NOMO-1 treated with dmso at 0.1 percent for 144 hours (cell line): ENCODE data around the gene IFNAR1.
"Not testable (repeated sequence)": the region's sequence is repeated elsewhere in the genome, so short reads cannot be mapped to it uniquely, and the experiment has no call there.

Experiments
- DNase-seq: peaks from one replicate; lab custom pipeline; 2025; ENCODE audit not compliant: unreplicated experiment; lab: John Stamatoyannopoulos, UW

Gene IFNAR1

GRCh38 chr21:33305938-33306337 lies 18.8 kb upstream of the IFNAR1 start:
- no peak for DNase-seq

GRCh38 chr21:33308586-33309490 lies 15.9 kb upstream of the IFNAR1 start:
- DNase-seq, result peak; percentile 34

- DNase-seq, result no peak
These were observed 15.0 kb upstream of the IFNAR1 start for GRCh38 chr21:33309778-33310177.

- no peak for DNase-seq
These were observed 12.6 kb upstream of the IFNAR1 start for GRCh38 chr21:33312121-33312520.

- DNase-seq, result no peak
These were observed 11.6 kb upstream of the IFNAR1 start for GRCh38 chr21:33313183-33313582.

- no peak for DNase-seq
These were observed 11.2 kb upstream of the IFNAR1 start for GRCh38 chr21:33313611-33314010.

GRCh38 chr21:33314111-33314510 lies 10.7 kb upstream of the IFNAR1 start:
- DNase-seq, result no peak

GRCh38 chr21:33315946-33316710 lies 8.6 kb upstream of the IFNAR1 start:
- DNase-seq, result no peak

- DNase-seq, result no peak
These were observed 7.6 kb upstream of the IFNAR1 start for GRCh38 chr21:33317145-33317544.

- no peak for DNase-seq
These were observed 6.8 kb upstream of the IFNAR1 start for GRCh38 chr21:33317786-33318486.

GRCh38 chr21:33321005-33321404 lies 3.8 kb upstream of the IFNAR1 start:
- not testable (repeated sequence) for DNase-seq

GRCh38 chr21:33323610-33324009 lies 1.2 kb upstream of the IFNAR1 start:
- DNase-seq, result not testable (repeated sequence)

- no peak for DNase-seq
These were observed 675 bp downstream of the IFNAR1 start for GRCh38 chr21:33325222-33326067.

- no peak for DNase-seq
These were observed 2.6 kb downstream of the IFNAR1 start for GRCh38 chr21:33327326-33327725.

- no peak for DNase-seq
These were observed 3.1 kb downstream of the IFNAR1 start for GRCh38 chr21:33327792-33328433.

GRCh38 chr21:33330726-33331125 lies 6.0 kb downstream of the IFNAR1 start:
- DNase-seq, result no peak

- no peak for DNase-seq
These were observed 7.4 kb downstream of the IFNAR1 start for GRCh38 chr21:33332143-33332542.

GRCh38 chr21:33334191-33334590 lies 9.4 kb downstream of the IFNAR1 start:
- DNase-seq, result no peak

- no peak for DNase-seq
These were observed 10.1 kb downstream of the IFNAR1 start for GRCh38 chr21:33334824-33335223.

GRCh38 chr21:33339135-33339534 lies 14.4 kb downstream of the IFNAR1 start:
- no peak for DNase-seq
